ENCODE results near the gene HNRNPAB. TPM values are rescaled to one million over a fixed set of nuclear protein-coding genes. Genes with fewer than 3 reads are reported as not detected.
"Not testable (repeated sequence)": the region's sequence is repeated elsewhere in the genome, so short reads cannot be mapped to it uniquely, and the experiment has no call there.

Gene HNRNPAB
- polyA plus RNA-seq, 2 donors, result 146 to 154 TPM

DNA sequence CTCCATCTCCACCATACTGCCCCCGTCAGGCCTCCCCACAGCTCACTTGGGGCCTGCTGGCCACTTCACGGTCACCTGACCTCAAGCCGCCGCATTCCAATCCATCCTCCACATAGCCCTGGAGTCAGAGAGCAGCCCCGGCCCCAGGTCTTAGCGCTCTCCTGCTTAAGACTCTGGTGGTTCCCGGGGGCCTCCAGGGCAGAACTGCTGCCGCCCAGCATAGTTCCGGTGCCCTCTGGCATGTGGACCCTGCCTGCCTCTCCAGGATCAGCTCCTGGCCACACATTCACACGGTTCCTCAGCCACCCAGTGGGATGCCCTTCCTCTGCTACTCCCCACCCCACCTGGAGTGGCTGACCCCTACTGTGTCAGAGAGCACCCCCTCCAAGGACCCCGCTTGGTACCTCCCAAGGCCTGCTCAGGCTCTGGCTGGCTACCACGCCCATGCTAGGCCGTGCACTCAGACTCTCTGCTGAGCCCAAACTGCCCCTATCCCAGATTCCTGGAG is 19.5 kb downstream of the HNRNPAB start:
- 71 to 72% methylated on average over 13 of the region's 13 CpGs for WGBS, 2 donors
- peaks cover 3 to 5% of the 10 kb centered on the region in 2 donors for H3K4me1 ChIP-seq (ENCODE audit: control insufficient read depth in 2 of 2, insufficient read depth in 2 of 2, low read length in 1 of 2)
- peaks cover 9 to 30% of the 10 kb centered on the region in 2 donors for H3K36me3 ChIP-seq (ENCODE audit: control insufficient read depth in 2 of 2, insufficient read depth in 2 of 2, low read length in 1 of 2)
- H3K9me3 ChIP-seq (ENCODE audit: control insufficient read depth in 2 of 2, insufficient read depth in 1 of 2, low read depth in 1 of 2, low read length in 1 of 2), result no peaks in the 10 kb centered on the region
- no peak overlapping the region for H3K27ac ChIP-seq (ENCODE audit: low read depth in 2 of 2, low read length in 1 of 2)
- no peak overlapping the region for H3K4me3 ChIP-seq (ENCODE audit: low read depth in 1 of 2, low read length in 2 of 2)
- H3K27me3 ChIP-seq (ENCODE audit: control insufficient read depth in 1 of 2, insufficient read depth in 2 of 2, low read length in 2 of 2), result no peaks in the 10 kb centered on the region

DNA sequence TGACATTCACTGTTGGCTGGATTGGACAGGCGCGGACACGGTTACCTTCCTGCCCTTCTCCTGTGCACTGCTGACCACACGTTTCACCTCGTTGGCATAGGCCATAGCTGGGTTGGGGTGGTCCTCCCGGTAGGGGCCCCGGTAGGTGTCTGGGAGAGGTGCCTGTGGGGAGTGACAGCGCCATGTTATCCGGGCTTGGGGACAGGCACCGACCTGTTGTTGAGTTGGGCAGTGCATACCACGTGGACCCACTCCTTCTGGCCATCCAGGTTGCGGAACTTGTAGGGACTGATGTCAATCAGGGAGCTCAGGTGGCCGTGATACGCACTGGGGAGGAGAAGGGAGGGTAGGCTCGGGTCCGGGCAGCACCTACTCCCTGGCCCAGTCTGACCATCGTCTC is 20.1 kb downstream of the HNRNPAB start:
- peaks cover 3 to 5% of the 10 kb centered on the region in 2 donors for H3K4me1 ChIP-seq (ENCODE audit: control insufficient read depth in 2 of 2, insufficient read depth in 2 of 2, low read length in 1 of 2)
- no peak overlapping the region for H3K27ac ChIP-seq (ENCODE audit: low read depth in 2 of 2, low read length in 1 of 2)
- no peaks in the 10 kb centered on the region for H3K9me3 ChIP-seq (ENCODE audit: control insufficient read depth in 2 of 2, insufficient read depth in 1 of 2, low read depth in 1 of 2, low read length in 1 of 2)
- 87 to 91% methylated on average over 17 of the region's 17 CpGs for WGBS, 2 donors
- H3K4me3 ChIP-seq (ENCODE audit: low read depth in 1 of 2, low read length in 2 of 2), result no peak overlapping the region
- no peaks in the 10 kb centered on the region for H3K27me3 ChIP-seq (ENCODE audit: control insufficient read depth in 1 of 2, insufficient read depth in 2 of 2, low read length in 2 of 2)
- H3K36me3 ChIP-seq (ENCODE audit: control insufficient read depth in 2 of 2, insufficient read depth in 2 of 2, low read length in 1 of 2), result peaks cover 9 to 32% of the 10 kb centered on the region in 2 donors

DNA sequence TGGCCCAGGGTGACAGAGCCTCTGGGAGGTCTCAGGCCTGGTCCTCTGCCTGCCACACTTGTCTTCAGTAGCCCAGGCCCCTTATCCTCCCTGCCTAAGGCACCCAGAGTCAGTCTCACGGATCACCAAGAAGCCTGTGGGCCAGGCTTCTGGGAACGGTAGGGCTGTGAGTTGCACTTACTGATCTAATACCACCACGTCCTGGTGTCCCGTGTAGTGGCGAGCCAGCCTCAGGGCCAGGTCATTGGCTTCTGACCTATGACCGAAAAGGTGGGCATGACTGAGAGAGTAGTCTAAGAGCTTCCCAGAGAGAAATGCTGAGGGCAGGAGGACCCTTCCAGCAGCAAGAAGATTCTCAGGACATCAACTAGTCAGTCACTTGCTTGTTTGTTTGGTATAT is 20.8 kb downstream of the HNRNPAB start:
- Histone ChIP-seq H3K36me3 (ENCODE audit: control insufficient read depth in 2 of 2, insufficient read depth in 2 of 2, low read length in 1 of 2) (peaks cover 9 to 38% of the 10 kb centered on the region in 2 donors), H3K4me1 (ENCODE audit: control insufficient read depth in 2 of 2, insufficient read depth in 2 of 2, low read length in 1 of 2) (peaks cover 3 to 5% of the 10 kb centered on the region in 2 donors), H3K27me3 (ENCODE audit: control insufficient read depth in 1 of 2, insufficient read depth in 2 of 2, low read length in 2 of 2) (no peaks in the 10 kb centered on the region), H3K27ac (ENCODE audit: low read depth in 2 of 2, low read length in 1 of 2) (no peak overlapping the region), H3K4me3 (ENCODE audit: low read depth in 1 of 2, low read length in 2 of 2) (no peak overlapping the region), H3K9me3 (ENCODE audit: control insufficient read depth in 2 of 2, insufficient read depth in 1 of 2, low read depth in 1 of 2, low read length in 1 of 2) (no peaks in the 10 kb centered on the region)
- 93 to 94% methylated on average over 6 of the region's 6 CpGs for WGBS, 2 donors

DNA sequence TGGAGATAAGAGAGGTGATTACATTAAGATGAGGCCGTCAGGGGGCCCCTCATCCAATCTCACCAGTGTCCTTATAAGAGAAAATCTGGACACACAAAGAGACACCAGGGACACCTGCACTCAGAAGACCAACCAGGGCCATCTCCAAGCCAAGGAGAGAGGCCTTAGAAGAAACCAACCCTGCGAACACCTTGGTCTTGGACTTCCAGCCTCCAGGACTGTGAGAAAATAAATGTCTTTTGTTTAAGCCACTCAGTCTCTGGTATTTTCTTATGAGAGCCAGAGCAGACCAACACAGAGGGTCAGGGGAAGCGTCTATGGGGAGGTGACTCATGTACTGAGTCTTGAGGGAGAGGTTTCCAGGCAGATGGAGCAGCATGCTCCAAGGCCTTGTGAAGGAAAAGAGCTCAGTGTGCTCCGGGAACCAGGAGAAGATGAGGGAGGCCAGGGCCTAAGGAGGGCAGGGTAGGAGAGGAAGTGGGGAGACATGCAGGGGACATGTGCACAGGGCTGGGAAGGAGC is 22.9 kb downstream of the HNRNPAB start:
- no peak overlapping the region for H3K4me3 ChIP-seq (ENCODE audit: low read depth in 1 of 2, low read length in 2 of 2)
- 94 to 97% methylated on average over 4 of the region's 4 CpGs for WGBS, 2 donors
- H3K36me3 ChIP-seq (ENCODE audit: control insufficient read depth in 2 of 2, insufficient read depth in 2 of 2, low read length in 1 of 2), result peaks cover 9 to 34% of the 10 kb centered on the region in 2 donors
- H3K9me3 ChIP-seq (ENCODE audit: control insufficient read depth in 2 of 2, insufficient read depth in 1 of 2, low read depth in 1 of 2, low read length in 1 of 2), result no peaks in the 10 kb centered on the region
- H3K27ac ChIP-seq (ENCODE audit: low read depth in 2 of 2, low read length in 1 of 2), result no peak overlapping the region
- H3K4me1 ChIP-seq (ENCODE audit: control insufficient read depth in 2 of 2, insufficient read depth in 2 of 2, low read length in 1 of 2), result peaks cover 12 to 14% of the 10 kb centered on the region in 2 donors
- no peaks in the 10 kb centered on the region for H3K27me3 ChIP-seq (ENCODE audit: control insufficient read depth in 1 of 2, insufficient read depth in 2 of 2, low read length in 2 of 2)

DNA sequence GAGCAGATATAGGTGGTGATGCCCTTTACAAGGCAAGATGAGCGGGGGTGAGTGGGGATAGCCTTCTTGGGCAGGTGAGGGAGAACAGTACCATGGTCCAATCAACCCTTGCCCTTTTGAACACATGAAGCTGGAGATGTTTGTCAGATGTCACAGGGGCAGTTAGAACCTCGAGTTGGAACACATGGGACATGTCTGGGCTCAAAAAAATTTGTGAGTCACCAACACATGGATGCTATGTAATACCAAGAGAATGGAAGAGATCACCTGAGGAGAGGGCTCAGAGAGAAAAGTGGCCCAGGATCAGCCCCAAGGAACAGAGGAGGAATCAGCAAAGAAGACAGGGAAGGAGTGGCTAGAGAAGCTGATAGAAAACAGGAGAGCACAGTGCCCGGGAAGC is 23.6 kb downstream of the HNRNPAB start:
- no peaks in the 10 kb centered on the region for H3K27me3 ChIP-seq (ENCODE audit: control insufficient read depth in 1 of 2, insufficient read depth in 2 of 2, low read length in 2 of 2)
- H3K27ac ChIP-seq (ENCODE audit: low read depth in 2 of 2, low read length in 1 of 2), result no peak overlapping the region
- WGBS, 2 donors, result 80 to 90% methylated on average over 3 of the region's 3 CpGs
- peaks cover 9 to 33% of the 10 kb centered on the region in 2 donors for H3K36me3 ChIP-seq (ENCODE audit: control insufficient read depth in 2 of 2, insufficient read depth in 2 of 2, low read length in 1 of 2)
- peaks cover 10 to 14% of the 10 kb centered on the region in 2 donors for H3K4me1 ChIP-seq (ENCODE audit: control insufficient read depth in 2 of 2, insufficient read depth in 2 of 2, low read length in 1 of 2)
- H3K4me3 ChIP-seq (ENCODE audit: low read depth in 1 of 2, low read length in 2 of 2), result no peak overlapping the region
- H3K9me3 ChIP-seq (ENCODE audit: control insufficient read depth in 2 of 2, insufficient read depth in 1 of 2, low read depth in 1 of 2, low read length in 1 of 2), result no peaks in the 10 kb centered on the region

DNA sequence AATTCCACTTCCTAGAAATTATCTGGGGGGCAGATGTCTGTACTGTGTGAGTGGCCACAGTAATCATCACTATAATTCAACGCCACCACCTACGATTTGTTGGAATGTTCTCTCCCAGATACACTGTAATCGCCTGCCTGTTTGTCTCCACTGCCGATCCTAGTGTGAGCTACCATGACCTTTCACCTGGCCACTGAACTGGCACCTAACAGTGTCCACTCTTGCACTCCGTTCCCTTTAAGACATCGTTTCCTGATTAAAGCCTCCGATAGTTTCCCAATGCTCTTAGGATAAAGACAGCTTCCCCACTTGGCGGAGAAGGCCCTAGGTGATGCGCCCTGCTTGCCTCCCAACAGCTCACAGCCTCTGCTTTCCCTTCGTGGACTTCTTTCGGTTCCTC is 24.3 kb downstream of the HNRNPAB start:
- H3K27me3 ChIP-seq (ENCODE audit: control insufficient read depth in 1 of 2, insufficient read depth in 2 of 2, low read length in 2 of 2), result no peaks in the 10 kb centered on the region
- H3K4me1 ChIP-seq (ENCODE audit: control insufficient read depth in 2 of 2, insufficient read depth in 2 of 2, low read length in 1 of 2), result peaks cover 10 to 12% of the 10 kb centered on the region in 2 donors
- no peak overlapping the region for H3K4me3 ChIP-seq (ENCODE audit: low read depth in 1 of 2, low read length in 2 of 2)
- H3K9me3 ChIP-seq (ENCODE audit: control insufficient read depth in 2 of 2, insufficient read depth in 1 of 2, low read depth in 1 of 2, low read length in 1 of 2), result no peaks in the 10 kb centered on the region
- no peak overlapping the region for H3K27ac ChIP-seq (ENCODE audit: low read depth in 2 of 2, low read length in 1 of 2)
- peaks cover 9 to 33% of the 10 kb centered on the region in 2 donors for H3K36me3 ChIP-seq (ENCODE audit: control insufficient read depth in 2 of 2, insufficient read depth in 2 of 2, low read length in 1 of 2)
- WGBS, 2 donors, result 94 to 95% methylated on average over 11 of the region's 11 CpGs

DNA sequence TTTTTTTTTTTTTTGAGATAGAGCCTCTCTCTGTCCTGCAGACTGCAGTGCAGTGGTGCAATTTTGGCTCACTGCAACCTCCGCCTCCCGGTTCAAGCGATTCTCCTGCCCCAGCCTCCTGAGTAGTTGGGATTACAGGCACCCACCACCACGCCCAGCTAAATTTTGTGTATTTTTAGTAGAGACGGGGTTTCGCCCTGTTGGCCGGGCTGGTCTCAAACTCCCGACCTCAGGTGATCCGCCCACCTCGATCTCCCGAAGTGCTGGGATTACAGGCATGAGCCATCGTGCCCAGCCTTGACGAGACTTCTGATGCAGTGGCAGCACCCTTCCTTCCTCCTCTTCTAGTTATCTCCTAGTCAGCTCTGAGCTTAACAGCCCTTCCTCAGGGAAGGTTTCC is 24.8 kb downstream of the HNRNPAB start:
- not testable (repeated sequence) for H3K4me3 ChIP-seq (ENCODE audit: low read depth in 1 of 2, low read length in 2 of 2); H3K9me3 ChIP-seq (ENCODE audit: control insufficient read depth in 2 of 2, insufficient read depth in 1 of 2, low read depth in 1 of 2, low read length in 1 of 2); H3K27ac ChIP-seq (ENCODE audit: low read depth in 2 of 2, low read length in 1 of 2); H3K27me3 ChIP-seq (ENCODE audit: control insufficient read depth in 1 of 2, insufficient read depth in 2 of 2, low read length in 2 of 2)
- peaks cover 9 to 10% of the 10 kb centered on the region in 2 donors for H3K4me1 ChIP-seq (ENCODE audit: control insufficient read depth in 2 of 2, insufficient read depth in 2 of 2, low read length in 1 of 2)
- peaks cover 9 to 30% of the 10 kb centered on the region in 2 donors for H3K36me3 ChIP-seq (ENCODE audit: control insufficient read depth in 2 of 2, insufficient read depth in 2 of 2, low read length in 1 of 2)
- 91 to 94% methylated on average over 13 of the region's 13 CpGs for WGBS, 2 donors

DNA sequence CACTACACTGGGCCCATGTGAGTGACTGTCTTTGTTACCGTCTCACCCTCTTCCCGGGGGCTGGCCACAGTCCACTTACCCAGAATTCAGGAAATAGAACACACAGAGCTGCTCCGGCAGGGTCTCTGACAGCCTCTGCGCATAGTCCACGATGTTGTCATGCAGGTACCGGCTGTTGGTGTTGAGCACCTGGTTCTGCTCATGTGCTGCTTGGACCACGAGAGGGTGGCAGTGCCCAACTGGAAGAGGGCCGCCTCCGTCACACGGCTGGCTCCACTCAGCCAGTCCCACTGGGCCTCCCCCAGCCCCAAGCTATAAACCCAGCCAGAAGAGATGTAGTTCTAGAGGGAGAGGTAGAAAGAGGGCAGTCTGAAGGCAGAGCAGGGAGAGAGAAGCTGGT is 25.5 kb downstream of the HNRNPAB start:
- peaks cover 9 to 10% of the 10 kb centered on the region in 2 donors for H3K4me1 ChIP-seq (ENCODE audit: control insufficient read depth in 2 of 2, insufficient read depth in 2 of 2, low read length in 1 of 2)
- H3K27ac ChIP-seq (ENCODE audit: low read depth in 2 of 2, low read length in 1 of 2), result no peak overlapping the region
- H3K36me3 ChIP-seq (ENCODE audit: control insufficient read depth in 2 of 2, insufficient read depth in 2 of 2, low read length in 1 of 2), result peaks cover 5 to 23% of the 10 kb centered on the region in 2 donors
- no peaks in the 10 kb centered on the region for H3K9me3 ChIP-seq (ENCODE audit: control insufficient read depth in 2 of 2, insufficient read depth in 1 of 2, low read depth in 1 of 2, low read length in 1 of 2)
- WGBS, 2 donors, result 89 to 92% methylated on average over 10 of the region's 10 CpGs
- no peak overlapping the region for H3K4me3 ChIP-seq (ENCODE audit: low read depth in 1 of 2, low read length in 2 of 2)
- no peaks in the 10 kb centered on the region for H3K27me3 ChIP-seq (ENCODE audit: control insufficient read depth in 1 of 2, insufficient read depth in 2 of 2, low read length in 2 of 2)

DNA sequence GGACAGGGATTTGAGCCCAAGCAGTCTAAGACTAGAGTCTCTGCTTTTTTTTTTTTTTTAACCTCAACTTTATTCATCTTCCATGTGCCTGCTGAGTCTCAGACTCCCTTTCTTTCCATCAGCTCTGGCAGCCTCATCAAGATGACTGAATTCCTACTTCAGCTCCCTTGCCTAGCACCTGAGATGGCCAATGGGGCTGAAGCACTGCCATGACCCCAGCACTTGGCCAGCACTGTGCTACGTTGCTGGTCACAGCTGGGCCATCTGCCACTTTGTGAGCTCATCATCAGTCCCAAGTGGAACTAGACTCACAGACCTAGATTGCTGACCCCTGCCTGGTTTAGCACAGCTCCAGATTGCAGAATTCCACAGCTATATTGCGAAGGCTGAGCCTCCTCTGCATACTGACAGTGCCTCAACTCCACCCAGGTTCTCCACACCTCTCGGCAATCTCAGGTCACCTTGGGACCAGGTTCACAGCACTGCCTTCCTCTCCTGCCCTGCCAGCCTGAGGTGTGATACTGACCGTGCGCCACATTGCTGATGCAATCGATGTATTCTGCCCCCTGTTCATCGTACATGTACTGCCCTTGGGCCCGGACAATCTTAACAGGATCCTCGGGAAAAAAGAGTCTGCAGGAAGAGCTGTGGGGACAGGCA is 26.7 kb downstream of the HNRNPAB start:
- H3K9me3 ChIP-seq (ENCODE audit: control insufficient read depth in 2 of 2, insufficient read depth in 1 of 2, low read depth in 1 of 2, low read length in 1 of 2), result no peaks in the 10 kb centered on the region
- no peaks in the 10 kb centered on the region for H3K27me3 ChIP-seq (ENCODE audit: control insufficient read depth in 1 of 2, insufficient read depth in 2 of 2, low read length in 2 of 2)
- WGBS, 2 donors, result 61 to 67% methylated on average over 9 of the region's 9 CpGs
- peak overlapping the region; percentile 59 to 78 for H3K4me3 ChIP-seq (ENCODE audit: low read depth in 1 of 2, low read length in 2 of 2)
- H3K27ac ChIP-seq (ENCODE audit: low read depth in 2 of 2, low read length in 1 of 2), result no peak overlapping the region
- H3K4me1 ChIP-seq (ENCODE audit: control insufficient read depth in 2 of 2, insufficient read depth in 2 of 2, low read length in 1 of 2), result peaks cover 9 to 10% of the 10 kb centered on the region in 2 donors
- peaks cover 0 to 20% of the 10 kb centered on the region in 2 donors for H3K36me3 ChIP-seq (ENCODE audit: control insufficient read depth in 2 of 2, insufficient read depth in 2 of 2, low read length in 1 of 2)

Data from esophagus (tissue), 2 donors.